Measurements from ENCODE around the gene CFAP43.

CFAP43 gene

GRCh38 chr10:104090611-104091010, 141.6 kb downstream of the CFAP43 start:
- no peak for DNase-seq

GRCh38 chr10:104089621-104090020, 142.5 kb downstream of the CFAP43 start:
- no peak for DNase-seq

GRCh38 chr10:104088239-104088638, 143.9 kb downstream of the CFAP43 start:
- no peak for DNase-seq

GRCh38 chr10:104085801-104086400, 146.3 kb downstream of the CFAP43 start, which contains the start of gene COL17A1:
Gene COL17A1 (minus strand): TSS chr10:104085880. CDS start chr10:104080673, 5,207 bp downstream.
- DNase-seq = no peak

DNA sequence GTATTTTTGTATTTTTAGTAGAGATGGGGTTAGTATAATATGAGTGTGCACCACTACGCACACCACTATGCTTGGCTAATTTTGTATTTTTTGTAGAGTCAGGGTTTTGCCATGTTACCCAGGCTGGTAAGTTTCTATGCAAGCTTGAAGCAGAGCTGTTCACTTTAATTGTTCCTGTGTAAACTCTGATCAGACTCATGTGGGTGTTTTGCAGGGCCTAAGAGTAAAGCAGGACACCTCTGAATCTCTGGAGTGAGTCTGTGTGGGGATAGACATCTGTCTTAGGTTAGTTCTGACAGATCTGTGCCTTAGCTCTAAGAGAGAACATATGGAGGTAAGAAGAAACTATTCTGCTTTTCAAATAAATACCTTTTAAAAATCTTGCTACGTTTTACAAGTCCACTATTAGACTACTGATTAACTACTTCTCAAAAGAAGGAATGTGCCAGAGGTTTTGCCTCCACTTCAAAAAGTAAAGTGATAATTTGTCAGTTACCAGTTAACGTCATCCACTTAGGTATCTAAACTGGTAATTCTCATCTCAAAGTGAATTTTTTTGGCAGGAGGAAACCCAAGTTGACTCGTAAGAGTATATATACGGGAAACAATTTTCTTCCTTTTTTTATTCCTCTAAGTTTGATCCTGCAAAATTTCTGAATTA, 147.6 kb downstream of the CFAP43 start:
- no peak for DNase-seq

GRCh38 chr10:104081998-104082397, 150.2 kb downstream of the CFAP43 start:
- no peak for DNase-seq

DNA sequence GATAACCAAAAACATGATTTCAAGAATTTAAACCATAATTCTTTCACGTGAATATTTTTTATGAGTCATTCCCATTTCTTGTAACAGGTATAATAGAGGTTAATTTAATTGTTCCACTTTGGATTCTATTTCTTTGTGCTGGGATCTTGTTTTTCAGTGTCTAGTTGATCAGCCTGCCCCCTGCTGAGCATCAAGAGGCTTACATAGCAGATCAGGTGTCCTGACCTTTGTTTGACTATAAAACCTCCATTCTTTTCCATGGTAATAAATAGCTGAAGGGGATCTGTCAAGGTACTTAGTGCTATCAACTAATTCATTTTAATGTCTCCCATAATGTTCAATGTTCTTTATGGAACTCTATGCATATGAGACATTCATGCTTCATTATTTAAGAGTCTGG, 151.4 kb downstream of the CFAP43 start:
- DNase-seq = no peak

All from GDM1 (cell line).